ENCODE data around the gene LIAS.

Gene LIAS

GRCh38 chr4:39528061-39528465 lies 69.2 kb downstream of the LIAS start:
- Histone ChIP-seq H3K27me3 (replicated peaks in 2 of 5; ENCODE audit: control insufficient read depth in 4 of 5, insufficient read depth in 5 of 5, low read length in 4 of 5) (no peaks in the 10 kb centered on the region), H3K27ac (ENCODE audit: insufficient read depth in 1 of 2, low read depth in 1 of 2, low read length in 2 of 2, poor library complexity in 1 of 2, severe bottlenecking in 2 of 2) (peak overlapping the region; percentile 83 to 90), H3K4me1 (ENCODE audit: control extremely low read depth in 1 of 4, control insufficient read depth in 4 of 4, insufficient read depth in 4 of 4, low read length in 3 of 4) (peaks cover 8 to 22% (median 13%) of the 10 kb centered on the region in 4 experiments), H3K4me3 (ENCODE audit: control insufficient read depth in 1 of 7, extremely low read depth in 1 of 7, insufficient read depth in 4 of 7, low read depth in 2 of 7, low read length in 6 of 7) (peak overlapping the region; percentile 85 to 99 (median 95)), H3K9me3 (ENCODE audit: control extremely low read depth in 1 of 5, control insufficient read depth in 4 of 5, insufficient read depth in 2 of 5, low read depth in 1 of 5, low read length in 4 of 5) (peaks cover 0 to 14% (median 8%) of the 10 kb centered on the region in 5 experiments), H3K36me3 (ENCODE audit: control insufficient read depth in 4 of 4, insufficient read depth in 4 of 4, low read length in 3 of 4) (peaks cover 0 to 13% (median 0%) of the 10 kb centered on the region in 4 experiments)
- ChIA-PET POLR2A (interaction anchor here (1.0 kb wide), 1 partner anchor 110 kb away, joined by 5 read pairs; the partner anchor contains the start of gene SMIM14), CTCF (interaction anchor here (0.7 kb wide), 1 partner anchor 108 kb away, joined by 3 read pairs; no protein-coding TSS in a partner anchor)
- WGBS (ENCODE audit: insufficient coverage): 1% methylated on average over 18 of the region's 21 CpGs
- DNase-seq: peak; percentile 16 to 47 (median 37)

All from common myeloid progenitor, CD34-positive (primary cell).